HFFc6 (cell line): ENCODE measurements around the gene IGF1R. TPM values are rescaled to one million over a fixed set of nuclear protein-coding genes. Genes with fewer than 3 reads are reported as not detected.

ENCODE experiments used
- DNase-seq: peaks from one replicate; pipeline ENCODE4 v3.0.0-alpha.2; 2018
- H3K27ac Mint-ChIP-seq: 2 replicates; pipeline ENCODE4 v1.8.0; 2020; ENCODE audit warnings: mild to moderate bottlenecking, mixed read lengths
- H3K27me3 Mint-ChIP-seq: 2 replicates; pipeline ENCODE4 v1.8.0; 2021; ENCODE audit warnings: mild to moderate bottlenecking, moderate library complexity, mixed read lengths; ENCODE audit not compliant: insufficient read depth
- H3K36me3 Mint-ChIP-seq: 2 replicates; pipeline ENCODE4 v1.8.0; 2021; ENCODE audit warnings: low read depth, mixed read lengths
- H3K4me1 Mint-ChIP-seq: 2 replicates; pipeline ENCODE4 v1.8.0; 2020; ENCODE audit warnings: low read depth, mixed read lengths
- H3K4me3 Mint-ChIP-seq: 2 replicates; pipeline ENCODE4 v1.8.0; 2020; ENCODE audit warnings: mild to moderate bottlenecking, moderate library complexity, mixed read lengths
- H3K9me3 Mint-ChIP-seq: 2 replicates; pipeline ENCODE4 v1.8.0; 2020; ENCODE audit warnings: mild to moderate bottlenecking, mixed read lengths
- CTCF ChIP-seq: fragments of 200-600 bp; sonication (generic); IDR thresholded peaks from 2 replicates; pipeline ENCODE4 v1.5.0; 2021; ENCODE audit warnings: antibody characterized with exemption, mild to moderate bottlenecking
- total RNA-seq, 6 experiments: library from RNA; stranded (reverse); fragmentation: NEBNext Ultra II Directional; extraction: Animal tissue kit (Norgen Biotek cat#: 25700); gene quantifications; 2 replicates in 1 of 6; 3 replicates in 5 of 6; pipeline ENCODE4 v1.2.3, GENCODE V29; 2021

The IGF1R gene
- total RNA-seq, 6 experiments from 2014 or later: 46.7 to 61.9 (median 50.1) TPM

GRCh38 chr15:98643115-98643514 is 5.2 kb upstream of the IGF1R start:
- H3K27ac Mint-ChIP-seq: no peak overlapping the region
- H3K9me3 Mint-ChIP-seq: no peaks in the 10 kb centered on the region
- H3K36me3 Mint-ChIP-seq: no peaks in the 10 kb centered on the region
- no peak for DNase-seq
- no peak for TF ChIP-seq CTCF
- peaks cover 38% of the 10 kb centered on the region for H3K27me3 Mint-ChIP-seq
- H3K4me1 Mint-ChIP-seq: peaks cover 6% of the 10 kb centered on the region
- H3K4me3 Mint-ChIP-seq: no peak overlapping the region

DNA sequence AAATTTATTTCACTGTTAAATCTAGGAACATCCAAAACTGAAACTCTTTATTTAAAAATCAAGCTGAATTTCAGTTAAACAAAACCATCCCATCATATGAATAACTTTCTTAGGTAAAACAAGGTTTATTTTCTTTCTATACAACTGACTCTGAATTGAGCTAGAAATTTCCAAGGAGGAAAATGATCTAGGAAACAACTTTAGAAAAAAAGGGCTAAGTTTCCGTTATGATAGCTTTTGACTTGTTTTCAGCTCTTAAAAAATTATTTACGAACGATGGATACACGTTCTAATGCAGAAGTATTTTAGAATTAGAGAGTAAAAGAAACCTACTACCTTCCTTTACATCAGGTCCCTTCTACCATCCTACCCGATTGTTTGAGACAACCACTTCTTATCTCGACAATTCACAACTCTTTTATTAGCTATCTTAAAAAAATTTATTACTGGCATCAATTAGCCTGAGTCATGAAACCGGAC is 1.8 kb upstream of the IGF1R start:
- Mint-ChIP-seq H3K4me1 (peaks cover 11% of the 10 kb centered on the region), H3K4me3 (peak overlapping the region; percentile 88), H3K27me3 (peaks cover 30% of the 10 kb centered on the region), H3K36me3 (peaks cover 9% of the 10 kb centered on the region), H3K9me3 (no peaks in the 10 kb centered on the region), H3K27ac (no peak overlapping the region; the same call in 1 of the 2 replicates)
- TF ChIP-seq CTCF: no peak
- DNase-seq: no peak

DNA sequence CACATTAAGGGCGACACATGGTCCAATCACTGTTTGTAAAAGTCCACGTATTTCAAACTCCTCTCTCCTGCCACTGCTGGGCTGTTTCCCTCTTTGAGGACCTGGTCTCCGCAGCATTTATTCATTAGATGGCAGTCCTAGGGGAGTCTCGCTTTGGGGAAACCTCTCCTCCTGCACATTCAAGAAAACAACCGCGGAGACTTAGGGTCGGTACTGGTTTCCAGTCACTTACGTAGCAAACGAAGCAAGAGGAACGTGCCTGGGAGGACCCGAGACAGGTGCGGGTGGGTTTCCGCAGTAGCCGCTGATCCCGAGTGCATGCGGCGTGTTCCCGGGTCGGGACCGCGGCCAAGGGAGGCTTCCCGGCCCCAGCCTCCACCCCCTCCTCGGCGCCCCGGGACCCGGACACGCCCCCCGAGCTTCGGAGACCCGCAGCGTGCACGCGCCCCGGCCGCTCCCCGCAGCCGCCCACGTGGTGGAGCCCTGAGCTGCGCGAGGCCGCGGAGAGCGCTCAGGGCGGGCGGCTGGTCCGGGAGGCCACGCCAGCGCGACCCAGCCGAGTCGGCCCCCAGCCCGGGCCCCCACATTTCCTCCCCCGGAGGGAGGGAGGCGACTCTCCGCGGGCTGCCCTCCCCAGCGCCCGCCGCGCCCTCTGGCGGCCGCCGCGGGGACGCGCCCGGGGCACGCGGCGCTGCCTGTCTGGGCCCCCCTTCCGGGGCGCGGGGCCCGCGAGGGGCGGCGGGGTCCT is 1.1 kb upstream of the IGF1R start:
- DNase-seq: peak; percentile 62
- H3K4me1 Mint-ChIP-seq: peaks cover 17% of the 10 kb centered on the region
- H3K36me3 Mint-ChIP-seq: peaks cover 9% of the 10 kb centered on the region
- H3K9me3 Mint-ChIP-seq: no peaks in the 10 kb centered on the region
- peak; percentile 77 for TF ChIP-seq CTCF
- H3K4me3 Mint-ChIP-seq: peak overlapping the region; percentile 88
- H3K27ac Mint-ChIP-seq: peak overlapping the region; percentile 45; the same call in 1 of the 2 replicates
- H3K27me3 Mint-ChIP-seq: peaks cover 28% of the 10 kb centered on the region

- peaks cover 9% of the 10 kb centered on the region for H3K36me3 Mint-ChIP-seq
- TF ChIP-seq CTCF: peak; percentile 32
- peaks cover 15% of the 10 kb centered on the region; the same call in 1 of the 2 replicates for H3K27me3 Mint-ChIP-seq
- DNase-seq: peak; percentile 30
- H3K27ac Mint-ChIP-seq: peak overlapping the region; percentile 85
- peaks cover 33% of the 10 kb centered on the region for H3K4me1 Mint-ChIP-seq
- no peaks in the 10 kb centered on the region for H3K9me3 Mint-ChIP-seq
- peak overlapping the region; percentile 96 for H3K4me3 Mint-ChIP-seq
These were observed 524 bp downstream of the IGF1R start for GRCh38 chr15:98648654-98649471.

- no peak; the same call in 1 of the 2 replicates for TF ChIP-seq CTCF
- Mint-ChIP-seq H3K27me3 (peaks cover 6% of the 10 kb centered on the region; the same call in 1 of the 2 replicates), H3K27ac (peak overlapping the region; percentile 93), H3K9me3 (no peaks in the 10 kb centered on the region), H3K36me3 (peaks cover 9% of the 10 kb centered on the region), H3K4me3 (peak overlapping the region; percentile 96), H3K4me1 (peaks cover 42% of the 10 kb centered on the region)
- DNase-seq: no peak
These were observed 1.4 kb downstream of the IGF1R start for GRCh38 chr15:98649472-98650416.
